ENCODE results near the gene ZNF628. TPM values are rescaled to one million over a fixed set of nuclear protein-coding genes. Genes with fewer than 3 reads are reported as not detected.
A peak's percentile ranks its signal among the peaks of the same experiment; 100 is the strongest.

The ZNF628 gene
- total RNA-seq, 1 experiment from 2014 or later, result 13.0 TPM

GRCh38 chr19:55503157-55503501 is 26.7 kb downstream of the ZNF628 start:
- no TSS peak for BruUV-seq (replicated peaks)
- no peaks in the 10 kb centered on the region for H3K9me3 Mint-ChIP-seq (ENCODE audit: low read depth, unreplicated experiment)
- peaks cover 57% of the 10 kb centered on the region for H3K27me3 Mint-ChIP-seq (ENCODE audit: unreplicated experiment)
- H3K4me1 Mint-ChIP-seq (ENCODE audit: low read depth, unreplicated experiment), result no peaks in the 10 kb centered on the region
- no peak overlapping the region for H3K27ac Mint-ChIP-seq (ENCODE audit: unreplicated experiment)
- CTCF ChIA-PET, result interaction anchor here (1.4 to 2.0 kb wide), 3 partner anchors 18 to 362 kb away, joined by 8 to 25 read pairs (median 17); partner anchors contain the start of gene NAT14
- TF ChIP-seq CTCF (IDR thresholded peaks at IDR 0.05; ENCODE audit: unreplicated experiment), result no peak
- intact Hi-C loops (cut with micrococcal nuclease; ENCODE audit: unreplicated experiment), result loop anchor here (1.0 to 10.0 kb wide), 3 partner anchors 35 to 361 kb away; no protein-coding TSS in a partner anchor
- H3K4me3 Mint-ChIP-seq (ENCODE audit: low read depth, unreplicated experiment), result no peak overlapping the region
- DNase-seq, result no peak
- H3K36me3 Mint-ChIP-seq (ENCODE audit: insufficient read depth, unreplicated experiment), result peaks cover 9% of the 10 kb centered on the region

- H3K4me3 Mint-ChIP-seq (ENCODE audit: low read depth, unreplicated experiment), result peak overlapping the region; percentile 39
- no peaks in the 10 kb centered on the region for H3K9me3 Mint-ChIP-seq (ENCODE audit: low read depth, unreplicated experiment)
- intact Hi-C loops (cut with micrococcal nuclease; ENCODE audit: unreplicated experiment), result loop anchor here (1.0 to 10.0 kb wide), 3 partner anchors 35 to 361 kb away; no protein-coding TSS in a partner anchor
- H3K36me3 Mint-ChIP-seq (ENCODE audit: insufficient read depth, unreplicated experiment), result peaks cover 9% of the 10 kb centered on the region
- no peak overlapping the region for H3K27ac Mint-ChIP-seq (ENCODE audit: unreplicated experiment)
- TF ChIP-seq CTCF (IDR thresholded peaks at IDR 0.05; ENCODE audit: unreplicated experiment), result peak; percentile 98
- DNase-seq, result peak; percentile 92
- CTCF ChIA-PET, result interaction anchor here (0.6 to 2.0 kb wide), 20 partner anchors 9 to 415 kb away, joined by 3 to 25 read pairs (median 5); partner anchors contain the start of genes FIZ1, ISOC2, NAT14 and ZNF628
- peaks cover 58% of the 10 kb centered on the region for H3K27me3 Mint-ChIP-seq (ENCODE audit: unreplicated experiment)
- H3K4me1 Mint-ChIP-seq (ENCODE audit: low read depth, unreplicated experiment), result no peaks in the 10 kb centered on the region
- no TSS peak for BruUV-seq (replicated peaks)
These were observed 27.3 kb downstream of the ZNF628 start for GRCh38 chr19:55503502-55504251.

- no peak for TF ChIP-seq CTCF (IDR thresholded peaks at IDR 0.05; ENCODE audit: unreplicated experiment)
- intact Hi-C loops (cut with micrococcal nuclease; ENCODE audit: unreplicated experiment), result loop anchor here (5.0 to 10.0 kb wide), 2 partner anchors 209 to 362 kb away; no protein-coding TSS in a partner anchor
- Mint-ChIP-seq H3K4me1 (ENCODE audit: low read depth, unreplicated experiment) (no peaks in the 10 kb centered on the region), H3K4me3 (ENCODE audit: low read depth, unreplicated experiment) (peak overlapping the region; percentile 39), H3K36me3 (ENCODE audit: insufficient read depth, unreplicated experiment) (peaks cover 9% of the 10 kb centered on the region), H3K9me3 (ENCODE audit: low read depth, unreplicated experiment) (no peaks in the 10 kb centered on the region), H3K27ac (ENCODE audit: unreplicated experiment) (no peak overlapping the region), H3K27me3 (ENCODE audit: unreplicated experiment) (peaks cover 58% of the 10 kb centered on the region)
- DNase-seq, result no peak
- CTCF ChIA-PET, result interaction anchor here (0.6 to 2.0 kb wide), 19 partner anchors 9 to 415 kb away, joined by 3 to 25 read pairs (median 5); partner anchors contain the start of genes FIZ1, ISOC2, NAT14 and ZNF628
- no TSS peak for BruUV-seq (replicated peaks)
These were observed 27.8 kb downstream of the ZNF628 start for GRCh38 chr19:55504252-55504603.

GRCh38 chr19:55504981-55505380 is 28.6 kb downstream of the ZNF628 start:
- Mint-ChIP-seq H3K27me3 (ENCODE audit: unreplicated experiment) (peaks cover 56% of the 10 kb centered on the region), H3K9me3 (ENCODE audit: low read depth, unreplicated experiment) (no peaks in the 10 kb centered on the region), H3K4me1 (ENCODE audit: low read depth, unreplicated experiment) (no peaks in the 10 kb centered on the region), H3K36me3 (ENCODE audit: insufficient read depth, unreplicated experiment) (peaks cover 9% of the 10 kb centered on the region), H3K4me3 (ENCODE audit: low read depth, unreplicated experiment) (no peak overlapping the region), H3K27ac (ENCODE audit: unreplicated experiment) (no peak overlapping the region)
- CTCF ChIA-PET, result interaction anchor here (0.7 to 2.0 kb wide), 3 partner anchors 37 to 120 kb away, joined by 4 to 25 read pairs (median 16); partner anchors contain the start of gene ZNF784
- intact Hi-C loops (cut with micrococcal nuclease; ENCODE audit: unreplicated experiment), result loop anchor here (5.0 to 10.0 kb wide), 2 partner anchors 210 to 363 kb away; no protein-coding TSS in a partner anchor
- no TSS peak for BruUV-seq (replicated peaks)
- TF ChIP-seq CTCF (IDR thresholded peaks at IDR 0.05; ENCODE audit: unreplicated experiment), result no peak
- no peak for DNase-seq

Data from Calu3 (cell line).